H9 (cell line): Measurements from ENCODE around the gene TMEM156. TPM values are rescaled to one million over a fixed set of nuclear protein-coding genes. Genes with fewer than 3 reads are reported as not detected.

Source experiments
- DNase-seq: peaks from one replicate; pipeline ENCODE4 v3.0.0-alpha.2; 2017
- H2AFZ ChIP-seq: one replicate; pipeline ENCODE4 v1.6.1; 2013; ENCODE audit warnings: mild to moderate bottlenecking, low read length, control low read depth, moderate library complexity
- H2AK5ac ChIP-seq: 2 replicates; pipeline ENCODE4 v1.6.1; 2013; ENCODE audit warnings: low read length, control low read depth, mixed read lengths; ENCODE audit not compliant: insufficient read length
- H2BK120ac ChIP-seq: one replicate; pipeline ENCODE4 v1.6.1; 2013; ENCODE audit warnings: low read depth, mild to moderate bottlenecking, low read length, control low read depth, inconsistent platforms; ENCODE audit not compliant: poor library complexity, severe bottlenecking
- H2BK12ac ChIP-seq: 2 replicates; pipeline ENCODE4 v1.6.1; 2013; ENCODE audit warnings: low read length, control low read depth, mixed read lengths, low read depth; ENCODE audit not compliant: insufficient read length
- H2BK15ac ChIP-seq: 2 replicates; pipeline ENCODE4 v1.6.1; 2013; ENCODE audit warnings: low read depth, low read length, control low read depth
- H2BK20ac ChIP-seq: one replicate; pipeline ENCODE4 v1.6.1; 2013; ENCODE audit warnings: low read depth, mild to moderate bottlenecking, low read length, control low read depth, inconsistent platforms; ENCODE audit not compliant: poor library complexity, severe bottlenecking
- H2BK5ac ChIP-seq: 2 replicates; pipeline ENCODE4 v1.6.1; 2013; ENCODE audit warnings: low read length, control low read depth, mixed read lengths; ENCODE audit not compliant: insufficient read length
- H3K14ac ChIP-seq: 2 replicates; pipeline ENCODE4 v1.6.1; 2013; ENCODE audit warnings: low read length, control low read depth; ENCODE audit not compliant: insufficient read depth
- H3K18ac ChIP-seq: 2 replicates; pipeline ENCODE4 v1.6.1; 2013; ENCODE audit warnings: low read depth, mild to moderate bottlenecking, mixed read lengths, low read length, control low read depth; ENCODE audit not compliant: insufficient read length
- H3K23ac ChIP-seq: 2 replicates; pipeline ENCODE4 v1.6.1; 2013; ENCODE audit warnings: low read length, control low read depth, mixed read lengths, low read depth; ENCODE audit not compliant: insufficient read length
- H3K23me2 ChIP-seq: 2 replicates; pipeline ENCODE4 v1.6.1; 2013; ENCODE audit warnings: low read depth, mild to moderate bottlenecking, mixed read lengths, low read length, control low read depth; ENCODE audit not compliant: insufficient read length, poor library complexity, severe bottlenecking
- H3K27ac ChIP-seq: 2 replicates; pipeline ENCODE4 v1.5.1; 2013; ENCODE audit warnings: low read length, control low read depth, mixed read lengths, low read depth; ENCODE audit not compliant: insufficient read length
- H3K27me3 ChIP-seq: 2 replicates; pipeline ENCODE4 v1.6.1; 2013; ENCODE audit warnings: low read length, control low read depth, inconsistent platforms; ENCODE audit not compliant: insufficient read depth
- H3K4ac ChIP-seq: 2 replicates; pipeline ENCODE4 v1.6.1; 2013; ENCODE audit warnings: low read depth, mild to moderate bottlenecking, control low read depth, inconsistent platforms, low read length, moderate library complexity
- H3K4me1 ChIP-seq: 2 replicates; pipeline ENCODE4 v1.6.1; 2013; ENCODE audit warnings: low read length, control low read depth, inconsistent platforms; ENCODE audit not compliant: insufficient read depth
- H3K4me2 ChIP-seq: 2 replicates; pipeline ENCODE4 v1.6.1; 2013; ENCODE audit warnings: low read length, control low read depth, mixed read lengths; ENCODE audit not compliant: insufficient read length, insufficient read depth
- H3K56ac ChIP-seq: 2 replicates; pipeline ENCODE4 v1.6.1; 2013; ENCODE audit warnings: low read depth, mild to moderate bottlenecking, mixed read lengths, low read length, control low read depth; ENCODE audit not compliant: insufficient read length
- H3K79me1 ChIP-seq: 2 replicates; pipeline ENCODE4 v1.6.1; 2013; ENCODE audit warnings: low read depth, mild to moderate bottlenecking, moderate library complexity, low read length, control low read depth, inconsistent platforms; ENCODE audit not compliant: insufficient read depth, poor library complexity, severe bottlenecking
- H3K79me2 ChIP-seq: 2 replicates; pipeline ENCODE4 v1.6.1; 2013; ENCODE audit warnings: low read length, control low read depth, inconsistent platforms; ENCODE audit not compliant: insufficient read depth
- H3K9ac ChIP-seq: 2 replicates; pipeline ENCODE4 v1.6.1; 2013; ENCODE audit warnings: low read length, control low read depth, mixed read lengths; ENCODE audit not compliant: insufficient read length; ENCODE audit errors: extremely low read depth
- H3K9me3 ChIP-seq: one replicate; pipeline ENCODE4 v1.6.1; 2013; ENCODE audit warnings: low read depth, low read length, inconsistent platforms; ENCODE audit not compliant: control insufficient read depth
- H3T11ph ChIP-seq: one replicate; pipeline ENCODE4 v1.6.1; 2013; ENCODE audit warnings: mild to moderate bottlenecking, low read length, control low read depth, inconsistent platforms
- H4K20me1 ChIP-seq: one replicate; pipeline ENCODE4 v1.6.1; 2013; ENCODE audit not compliant: control insufficient read depth, insufficient read length, insufficient read depth
- H4K5ac ChIP-seq: 2 replicates; pipeline ENCODE4 v1.6.1; 2013; ENCODE audit warnings: low read depth, mild to moderate bottlenecking, mixed read lengths, low read length, control low read depth; ENCODE audit not compliant: insufficient read length
- H4K8ac ChIP-seq: replicated peaks from 2 replicates; pipeline ENCODE4 v1.6.1; 2013; ENCODE audit warnings: low read length, control low read depth, mixed read lengths, low read depth; ENCODE audit not compliant: insufficient read length
- H4K91ac ChIP-seq: 2 replicates; pipeline ENCODE4 v1.6.1; 2013; ENCODE audit warnings: low read depth, mild to moderate bottlenecking, moderate library complexity, mixed read lengths, low read length, control low read depth; ENCODE audit not compliant: insufficient read length
- H3K27ac Mint-ChIP-seq, 3 experiments: 2 replicates in 2 of 3; 3 replicates in 1 of 3; pipeline ENCODE4 v1.8.0; 2020 to 2021; ENCODE audit warnings: mixed read lengths in 3 of 3, mild to moderate bottlenecking in 1 of 3, moderate library complexity in 1 of 3
- H3K27me3 Mint-ChIP-seq: 2 replicates; pipeline ENCODE4 v1.8.0; 2021; ENCODE audit warnings: low read depth, mild to moderate bottlenecking, moderate library complexity, mixed read lengths
- H3K36me3 Mint-ChIP-seq, 3 experiments: 2 replicates in 2 of 3; 3 replicates in 1 of 3; pipeline ENCODE4 v1.8.0; 2020 to 2021; ENCODE audit warnings: low read depth in 3 of 3, mixed read lengths in 3 of 3; ENCODE audit not compliant: insufficient read depth in 1 of 3
- H3K4me1 Mint-ChIP-seq, 2 experiments: 2 replicates each; pipeline ENCODE4 v1.8.0; 2020; ENCODE audit warnings: mixed read lengths in 2 of 2
- H3K4me3 Mint-ChIP-seq, 2 experiments: 2 replicates in 1 of 2; 3 replicates in 1 of 2; pipeline ENCODE4 v1.8.0; 2020 to 2021; ENCODE audit warnings: mild to moderate bottlenecking in 2 of 2, mixed read lengths in 2 of 2, moderate library complexity in 1 of 2
- H3K9me3 Mint-ChIP-seq, 2 experiments: 2 replicates in 1 of 2; 3 replicates in 1 of 2; pipeline ENCODE4 v1.8.0; 2020; ENCODE audit warnings: mild to moderate bottlenecking in 2 of 2, mixed read lengths in 2 of 2, moderate library complexity in 1 of 2
- total RNA-seq: library from RNA; stranded (reverse); gene quantifications from 2 replicates; pipeline ENCODE4 v1.2.1, GENCODE V29; 2021
- TF ChIP-seq, protein P1 (sequence below): fragments of 200-600 bp; sonication (generic); conservative IDR thresholded peaks from 3 replicates; pipeline ENCODE4 v1.8.0; 2021; ENCODE audit warnings: antibody characterized with exemption, mild to moderate bottlenecking

Gene TMEM156
- total RNA-seq, 1 experiment from 2014 or later, result not detected

DNA sequence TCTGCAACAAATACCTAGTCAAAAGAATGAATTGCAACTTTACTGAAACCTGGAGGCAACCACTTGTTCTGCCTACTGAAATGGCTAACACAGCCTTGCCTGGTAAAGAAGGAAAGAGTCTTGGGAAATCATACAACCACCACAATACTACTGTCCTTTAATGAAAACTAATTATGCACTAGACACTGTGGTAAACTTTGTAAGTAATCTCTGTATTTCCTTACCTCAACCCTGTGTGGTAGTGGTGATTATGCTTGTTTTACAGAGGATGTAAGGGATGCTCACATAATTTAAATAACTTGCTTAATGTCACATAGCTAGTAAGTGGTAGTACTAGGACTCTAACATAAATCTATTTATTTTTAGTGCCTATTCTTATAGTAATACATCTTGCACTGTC lies 44.7 kb downstream of the TMEM156 start:
- no peak overlapping the region for H3K18ac ChIP-seq

More for the DNA sequence above, 44.7 kb downstream of the TMEM156 start:
- Histone ChIP-seq H2BK5ac (no peak overlapping the region), H4K8ac (no peak overlapping the region), H2BK12ac (no peak overlapping the region), H2BK20ac (no peak overlapping the region), H3K27ac (no peak overlapping the region), H3K23ac (no peak overlapping the region), H3K56ac (no peak overlapping the region), H3K79me2 (no peaks in the 10 kb centered on the region), H3K4me2 (no peak overlapping the region), H2BK15ac (no peak overlapping the region), H4K20me1 (no peaks in the 10 kb centered on the region), H3K27me3 (no peaks in the 10 kb centered on the region), H4K91ac (no peak overlapping the region), H3K79me1 (no peaks in the 10 kb centered on the region), H2AK5ac (no peak overlapping the region), H3K9ac (no peak overlapping the region), H3K14ac (no peak overlapping the region), H3T11ph (no peak overlapping the region), H3K4ac (no peak overlapping the region), H3K23me2 (no peaks in the 10 kb centered on the region), H2BK120ac (no peak overlapping the region), H3K4me1 (peaks cover 3% of the 10 kb centered on the region; the same call in 1 of the 2 replicates), H3K9me3 (no peaks in the 10 kb centered on the region), H4K5ac (no peak overlapping the region), H2AFZ (no peak overlapping the region)
- no peaks in the 10 kb centered on the region for H3K9me3 Mint-ChIP-seq
- H3K36me3 Mint-ChIP-seq, result no peaks in the 10 kb centered on the region
- H3K4me3 Mint-ChIP-seq, result no peak overlapping the region
- no peaks in the 10 kb centered on the region for H3K27me3 Mint-ChIP-seq
- TF ChIP-seq, protein P1, sequence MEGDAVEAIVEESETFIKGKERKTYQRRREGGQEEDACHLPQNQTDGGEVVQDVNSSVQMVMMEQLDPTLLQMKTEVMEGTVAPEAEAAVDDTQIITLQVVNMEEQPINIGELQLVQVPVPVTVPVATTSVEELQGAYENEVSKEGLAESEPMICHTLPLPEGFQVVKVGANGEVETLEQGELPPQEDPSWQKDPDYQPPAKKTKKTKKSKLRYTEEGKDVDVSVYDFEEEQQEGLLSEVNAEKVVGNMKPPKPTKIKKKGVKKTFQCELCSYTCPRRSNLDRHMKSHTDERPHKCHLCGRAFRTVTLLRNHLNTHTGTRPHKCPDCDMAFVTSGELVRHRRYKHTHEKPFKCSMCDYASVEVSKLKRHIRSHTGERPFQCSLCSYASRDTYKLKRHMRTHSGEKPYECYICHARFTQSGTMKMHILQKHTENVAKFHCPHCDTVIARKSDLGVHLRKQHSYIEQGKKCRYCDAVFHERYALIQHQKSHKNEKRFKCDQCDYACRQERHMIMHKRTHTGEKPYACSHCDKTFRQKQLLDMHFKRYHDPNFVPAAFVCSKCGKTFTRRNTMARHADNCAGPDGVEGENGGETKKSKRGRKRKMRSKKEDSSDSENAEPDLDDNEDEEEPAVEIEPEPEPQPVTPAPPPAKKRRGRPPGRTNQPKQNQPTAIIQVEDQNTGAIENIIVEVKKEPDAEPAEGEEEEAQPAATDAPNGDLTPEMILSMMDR, result no peak
- DNase-seq, result no peak
- H3K27ac Mint-ChIP-seq, result no peak overlapping the region
- H3K4me1 Mint-ChIP-seq, result peaks cover 16 to 17% of the 10 kb centered on the region in 2 experiments
